ENCODE measurements around the gene CDK5RAP3.
A peak's percentile ranks its signal among the peaks of the same experiment; 100 is the strongest.

Gene CDK5RAP3

DNA sequence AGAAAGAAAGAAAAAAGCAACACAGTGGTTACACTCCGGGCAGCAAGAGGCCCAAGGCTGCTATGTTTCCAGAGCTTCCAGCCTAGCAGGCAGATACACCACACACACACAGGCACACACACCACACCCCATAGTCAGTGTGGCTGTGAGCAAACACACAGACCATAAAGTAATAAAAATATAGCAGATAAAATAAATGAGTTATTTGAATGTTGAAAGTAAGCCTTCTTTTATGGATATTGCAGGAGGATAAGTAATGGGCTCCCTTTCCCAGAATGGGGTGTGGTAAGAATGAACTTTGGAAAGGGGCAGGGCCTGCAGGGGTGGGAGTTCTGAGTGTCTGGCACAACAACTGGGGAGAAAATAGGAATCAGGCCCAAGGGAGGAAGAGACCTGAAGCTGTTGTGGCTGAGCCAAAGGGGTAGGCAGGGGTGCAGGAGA, 4.8 kb upstream of the CDK5RAP3 start:
- Histone ChIP-seq H3K36me3 (ENCODE audit: insufficient read depth, low read length) (no peaks in the 10 kb centered on the region), H3K4me2 (ENCODE audit: low read length) (no peak overlapping the region), H3K4me3 (ENCODE audit: low read length) (no peak overlapping the region), H3K4me1 (ENCODE audit: control insufficient read depth, insufficient read depth, low read length) (peaks cover 17% of the 10 kb centered on the region), H3K9me3 (replicated peaks; ENCODE audit: low read length) (no peaks in the 10 kb centered on the region), H3K27me3 (ENCODE audit: control insufficient read depth, insufficient read depth, low read length) (peaks cover 7% of the 10 kb centered on the region), H3K9ac (ENCODE audit: low read depth, low read length) (no peak overlapping the region)

DNA sequence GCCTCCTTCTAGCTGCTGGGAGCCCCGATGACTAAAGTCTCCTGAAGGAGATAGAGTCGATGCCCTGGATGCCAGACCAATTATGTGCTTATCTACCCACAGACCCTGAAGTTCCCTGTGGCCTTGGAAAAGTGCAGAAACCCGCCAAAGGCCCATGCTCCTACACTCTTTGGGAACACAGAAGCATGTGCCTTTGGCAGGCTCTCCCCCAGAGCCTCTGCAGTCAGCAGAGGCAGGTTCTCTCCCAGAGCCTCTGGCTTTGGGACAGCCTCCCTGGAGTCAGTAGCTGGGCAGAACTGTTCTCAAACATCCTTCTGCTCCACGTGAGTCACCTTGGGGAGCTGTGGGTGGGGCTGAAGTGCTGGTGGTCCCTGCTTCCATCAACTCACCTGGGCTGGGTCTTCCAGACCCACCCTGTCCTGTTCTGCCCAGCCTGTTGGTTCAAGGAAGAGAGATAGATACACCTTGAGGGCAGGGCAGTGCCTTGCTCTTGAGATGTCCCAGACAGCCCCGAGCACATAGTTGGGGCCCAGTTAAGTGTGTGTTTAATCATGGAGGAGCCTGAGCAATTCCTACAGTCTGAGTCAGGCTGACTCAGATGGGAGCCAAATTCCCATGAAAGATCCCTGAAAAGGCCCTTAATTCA, 3.2 kb upstream of the CDK5RAP3 start:
- H3K9ac ChIP-seq (ENCODE audit: low read depth, low read length) = no peak overlapping the region
- no peaks in the 10 kb centered on the region for H3K36me3 ChIP-seq (ENCODE audit: insufficient read depth, low read length)
- H3K4me2 ChIP-seq (ENCODE audit: low read length) = peak overlapping the region; percentile 10
- no peak overlapping the region for H3K4me3 ChIP-seq (ENCODE audit: low read length)
- H3K9me3 ChIP-seq (replicated peaks; ENCODE audit: low read length) = no peaks in the 10 kb centered on the region
- H3K4me1 ChIP-seq (ENCODE audit: control insufficient read depth, insufficient read depth, low read length) = peaks cover 28% of the 10 kb centered on the region
- H3K27me3 ChIP-seq (ENCODE audit: control insufficient read depth, insufficient read depth, low read length) = no peaks in the 10 kb centered on the region

DNA sequence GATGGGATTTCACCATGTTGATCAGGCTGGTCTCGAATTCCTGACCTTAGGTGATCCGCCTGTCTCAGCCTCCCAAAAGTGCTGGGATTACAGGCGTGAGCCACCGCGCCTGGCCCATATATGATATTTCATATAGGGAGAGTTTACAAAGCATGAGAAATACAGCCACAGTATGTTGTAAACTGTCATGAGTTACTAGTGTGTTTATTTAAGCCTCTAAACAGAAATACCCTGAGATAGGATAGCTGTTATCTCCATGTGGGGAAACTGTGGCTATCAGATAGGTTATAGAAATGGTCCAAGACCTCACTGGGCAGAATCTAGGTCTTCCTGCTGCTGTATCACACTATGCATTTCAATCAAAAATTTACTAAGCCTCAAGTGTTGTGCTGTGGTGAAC, 2.1 kb upstream of the CDK5RAP3 start:
- Histone ChIP-seq H3K4me1 (ENCODE audit: control insufficient read depth, insufficient read depth, low read length) (peaks cover 28% of the 10 kb centered on the region), H3K4me2 (ENCODE audit: low read length) (no peak overlapping the region), H3K9ac (ENCODE audit: low read depth, low read length) (no peak overlapping the region), H3K9me3 (replicated peaks; ENCODE audit: low read length) (no peaks in the 10 kb centered on the region), H3K4me3 (ENCODE audit: low read length) (no peak overlapping the region), H3K27me3 (ENCODE audit: control insufficient read depth, insufficient read depth, low read length) (no peaks in the 10 kb centered on the region), H3K36me3 (ENCODE audit: insufficient read depth, low read length) (peaks cover 4% of the 10 kb centered on the region)

DNA sequence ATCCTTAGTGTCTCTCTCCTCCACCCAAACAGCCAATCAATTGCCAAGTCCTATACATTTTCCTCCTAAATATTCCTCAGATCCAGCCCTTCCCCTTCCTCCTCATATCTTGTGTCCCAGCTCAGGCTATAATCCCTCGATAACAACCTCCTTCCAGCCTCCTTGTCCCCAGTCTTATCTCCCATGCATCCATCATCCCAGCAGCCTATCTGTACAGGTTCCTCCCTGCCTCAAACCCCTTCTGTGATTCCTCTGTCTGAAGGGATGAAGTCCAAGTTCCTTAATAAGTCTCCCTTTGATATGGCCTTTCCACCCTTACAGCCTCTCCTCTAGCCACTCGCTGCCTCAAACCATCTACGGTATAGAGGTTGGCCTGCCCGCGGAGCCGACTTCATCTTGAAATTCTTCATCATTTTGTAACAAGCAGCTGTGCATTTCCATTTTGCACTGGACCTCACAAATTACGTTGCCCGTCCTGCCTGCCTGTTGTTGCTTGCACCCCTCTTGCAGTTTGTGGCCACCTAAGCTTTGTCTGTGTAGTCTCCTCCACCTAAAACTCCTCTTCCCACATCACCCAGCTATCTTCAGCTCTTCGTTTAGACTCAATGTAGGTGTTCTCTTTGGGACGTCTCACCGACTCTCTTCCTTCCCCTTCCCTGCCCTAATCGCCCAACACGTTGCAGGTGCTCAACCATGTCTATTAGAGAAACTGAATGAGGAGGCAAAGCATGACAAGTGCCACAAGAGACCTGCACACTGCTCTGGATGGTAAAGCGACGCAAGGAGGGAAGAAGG, 786 bp upstream of the CDK5RAP3 start:
- Histone ChIP-seq H3K9ac (ENCODE audit: low read depth, low read length) (peak overlapping the region; percentile 32), H3K4me3 (ENCODE audit: low read length) (peak overlapping the region; percentile 60), H3K27me3 (ENCODE audit: control insufficient read depth, insufficient read depth, low read length) (no peaks in the 10 kb centered on the region), H3K36me3 (ENCODE audit: insufficient read depth, low read length) (peaks cover 10% of the 10 kb centered on the region), H3K9me3 (replicated peaks; ENCODE audit: low read length) (no peaks in the 10 kb centered on the region), H3K4me2 (ENCODE audit: low read length) (peak overlapping the region; percentile 81), H3K4me1 (ENCODE audit: control insufficient read depth, insufficient read depth, low read length) (peaks cover 28% of the 10 kb centered on the region)

DNA sequence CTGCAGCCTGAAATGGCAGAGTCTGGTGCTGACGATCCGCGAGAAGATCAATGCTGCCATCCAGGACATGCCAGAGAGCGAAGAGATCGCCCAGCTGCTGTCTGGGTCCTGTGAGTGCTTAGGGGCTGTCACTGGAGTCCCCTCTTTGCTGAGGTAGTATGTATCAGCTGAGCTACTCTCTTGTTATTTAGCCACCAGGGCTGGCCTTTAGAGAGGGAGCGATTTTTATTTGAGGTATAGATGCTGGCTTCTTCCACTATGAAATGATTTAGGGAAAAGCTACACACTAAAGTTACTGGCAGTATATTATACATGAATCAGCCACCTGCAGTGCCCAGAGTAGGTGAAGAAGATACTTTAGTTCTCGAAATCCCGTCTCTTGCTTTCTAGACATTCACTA, 2.6 kb downstream of the CDK5RAP3 start:
- no peak overlapping the region for H3K9ac ChIP-seq (ENCODE audit: low read depth, low read length)
- no peaks in the 10 kb centered on the region for H3K9me3 ChIP-seq (replicated peaks; ENCODE audit: low read length)
- H3K4me2 ChIP-seq (ENCODE audit: low read length) = no peak overlapping the region
- H3K4me3 ChIP-seq (ENCODE audit: low read length) = no peak overlapping the region
- H3K27me3 ChIP-seq (ENCODE audit: control insufficient read depth, insufficient read depth, low read length) = no peaks in the 10 kb centered on the region
- peaks cover 20% of the 10 kb centered on the region for H3K36me3 ChIP-seq (ENCODE audit: insufficient read depth, low read length)
- H3K4me1 ChIP-seq (ENCODE audit: control insufficient read depth, insufficient read depth, low read length) = peaks cover 16% of the 10 kb centered on the region

DNA sequence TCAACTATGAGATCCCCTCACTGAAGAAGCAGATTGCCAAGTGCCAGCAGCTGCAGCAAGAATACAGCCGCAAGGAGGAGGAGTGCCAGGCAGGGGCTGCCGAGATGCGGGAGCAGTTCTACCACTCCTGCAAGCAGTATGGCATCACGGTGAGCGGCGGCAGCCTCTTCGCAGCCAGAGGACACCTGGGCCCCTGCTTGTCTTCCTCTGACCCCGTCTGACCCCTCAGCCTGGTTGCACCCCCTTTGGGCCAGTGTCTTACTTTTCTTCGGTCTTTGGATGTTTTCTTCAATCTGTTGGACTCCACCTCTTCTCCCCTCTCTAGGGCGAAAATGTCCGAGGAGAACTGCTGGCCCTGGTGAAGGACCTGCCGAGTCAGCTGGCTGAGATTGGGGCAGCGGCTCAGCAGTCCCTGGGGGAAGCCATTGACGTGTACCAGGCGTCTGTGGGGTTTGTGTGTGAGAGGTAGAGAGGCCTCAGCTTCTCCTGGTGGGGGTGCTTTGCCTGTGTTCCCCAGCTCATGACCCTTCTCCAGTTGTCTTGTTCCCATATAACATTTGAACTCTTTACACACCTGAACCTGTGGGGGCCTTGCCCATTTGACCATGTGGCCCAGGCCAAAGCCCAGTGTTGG, 4.4 kb downstream of the CDK5RAP3 start:
- peaks cover 14% of the 10 kb centered on the region for H3K4me1 ChIP-seq (ENCODE audit: control insufficient read depth, insufficient read depth, low read length)
- H3K9ac ChIP-seq (ENCODE audit: low read depth, low read length) = no peak overlapping the region
- H3K4me3 ChIP-seq (ENCODE audit: low read length) = no peak overlapping the region
- no peak overlapping the region for H3K4me2 ChIP-seq (ENCODE audit: low read length)
- no peaks in the 10 kb centered on the region for H3K9me3 ChIP-seq (replicated peaks; ENCODE audit: low read length)
- no peaks in the 10 kb centered on the region for H3K27me3 ChIP-seq (ENCODE audit: control insufficient read depth, insufficient read depth, low read length)
- H3K36me3 ChIP-seq (ENCODE audit: insufficient read depth, low read length) = peaks cover 35% of the 10 kb centered on the region

DNA sequence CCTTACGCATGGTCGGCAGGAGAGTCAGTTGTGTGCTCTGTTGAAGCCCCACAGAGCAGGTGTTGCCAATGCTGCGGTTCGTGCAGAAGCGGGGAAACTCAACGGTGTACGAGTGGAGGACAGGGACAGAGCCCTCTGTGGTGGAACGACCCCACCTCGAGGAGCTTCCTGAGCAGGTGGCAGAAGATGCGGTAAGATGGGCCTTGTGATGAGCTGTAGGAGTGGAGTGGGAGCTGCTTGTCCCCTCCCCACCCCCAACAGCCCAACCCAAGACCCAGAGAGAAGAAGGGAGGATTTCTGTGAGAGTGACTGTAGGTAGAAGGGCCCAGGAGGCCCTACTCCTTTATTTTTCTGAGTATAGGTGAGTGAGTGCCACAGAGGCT, 4.9 kb downstream of the CDK5RAP3 start:
- Histone ChIP-seq H3K27me3 (ENCODE audit: control insufficient read depth, insufficient read depth, low read length) (no peaks in the 10 kb centered on the region), H3K4me2 (ENCODE audit: low read length) (no peak overlapping the region), H3K9me3 (replicated peaks; ENCODE audit: low read length) (no peaks in the 10 kb centered on the region), H3K4me3 (ENCODE audit: low read length) (no peak overlapping the region), H3K9ac (ENCODE audit: low read depth, low read length) (no peak overlapping the region), H3K4me1 (ENCODE audit: control insufficient read depth, insufficient read depth, low read length) (peaks cover 11% of the 10 kb centered on the region), H3K36me3 (ENCODE audit: insufficient read depth, low read length) (peaks cover 35% of the 10 kb centered on the region)

DNA sequence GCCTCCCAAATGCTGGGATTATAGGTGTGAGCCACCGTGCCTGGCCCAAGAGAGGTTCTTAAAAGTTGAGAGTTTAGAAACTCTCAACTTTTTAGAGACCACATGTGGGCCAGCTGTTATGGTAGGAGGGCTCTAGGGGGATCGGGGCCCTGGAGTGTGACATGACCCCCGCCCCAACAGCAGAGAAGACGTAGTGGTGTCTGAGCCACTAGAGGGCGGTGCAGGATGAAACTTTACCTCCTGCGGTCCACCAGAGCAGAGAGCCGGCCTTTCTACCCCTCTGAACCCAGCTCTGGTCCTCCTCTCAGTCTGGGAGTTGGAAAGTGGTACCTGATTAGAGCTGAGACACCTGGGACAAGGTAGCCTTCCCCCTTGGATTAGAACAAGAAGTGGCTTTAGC, 7.4 kb downstream of the CDK5RAP3 start:
- H3K4me1 ChIP-seq (ENCODE audit: control insufficient read depth, insufficient read depth, low read length) = no peaks in the 10 kb centered on the region
- no peaks in the 10 kb centered on the region for H3K27me3 ChIP-seq (ENCODE audit: control insufficient read depth, insufficient read depth, low read length)
- no peaks in the 10 kb centered on the region for H3K9me3 ChIP-seq (replicated peaks; ENCODE audit: low read length)
- no peak overlapping the region for H3K9ac ChIP-seq (ENCODE audit: low read depth, low read length)
- no peak overlapping the region for H3K4me2 ChIP-seq (ENCODE audit: low read length)
- no peak overlapping the region for H3K4me3 ChIP-seq (ENCODE audit: low read length)
- H3K36me3 ChIP-seq (ENCODE audit: insufficient read depth, low read length) = peaks cover 51% of the 10 kb centered on the region

DNA sequence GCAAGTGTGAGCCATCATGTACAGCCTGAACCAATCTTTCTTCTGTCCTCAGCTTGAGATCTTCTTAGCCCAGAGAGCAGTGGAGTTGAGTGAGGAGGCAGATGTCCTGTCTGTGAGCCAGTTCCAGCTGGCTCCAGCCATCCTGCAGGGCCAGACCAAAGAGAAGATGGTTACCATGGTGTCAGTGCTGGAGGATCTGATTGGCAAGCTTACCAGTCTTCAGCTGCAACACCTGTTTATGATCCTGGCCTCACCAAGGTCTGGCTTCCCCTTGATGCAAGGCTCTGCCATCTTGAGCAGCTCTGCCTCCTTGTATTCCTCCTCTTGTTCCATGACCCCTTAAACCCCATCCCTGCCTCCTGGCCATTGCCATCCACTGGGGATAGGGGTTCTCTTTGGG, 9.6 kb downstream of the CDK5RAP3 start:
- no peak overlapping the region for H3K4me3 ChIP-seq (ENCODE audit: low read length)
- no peaks in the 10 kb centered on the region for H3K9me3 ChIP-seq (replicated peaks; ENCODE audit: low read length)
- H3K4me2 ChIP-seq (ENCODE audit: low read length) = no peak overlapping the region
- no peaks in the 10 kb centered on the region for H3K4me1 ChIP-seq (ENCODE audit: control insufficient read depth, insufficient read depth, low read length)
- H3K36me3 ChIP-seq (ENCODE audit: insufficient read depth, low read length) = peaks cover 43% of the 10 kb centered on the region
- H3K27me3 ChIP-seq (ENCODE audit: control insufficient read depth, insufficient read depth, low read length) = no peaks in the 10 kb centered on the region
- no peak overlapping the region for H3K9ac ChIP-seq (ENCODE audit: low read depth, low read length)

DNA sequence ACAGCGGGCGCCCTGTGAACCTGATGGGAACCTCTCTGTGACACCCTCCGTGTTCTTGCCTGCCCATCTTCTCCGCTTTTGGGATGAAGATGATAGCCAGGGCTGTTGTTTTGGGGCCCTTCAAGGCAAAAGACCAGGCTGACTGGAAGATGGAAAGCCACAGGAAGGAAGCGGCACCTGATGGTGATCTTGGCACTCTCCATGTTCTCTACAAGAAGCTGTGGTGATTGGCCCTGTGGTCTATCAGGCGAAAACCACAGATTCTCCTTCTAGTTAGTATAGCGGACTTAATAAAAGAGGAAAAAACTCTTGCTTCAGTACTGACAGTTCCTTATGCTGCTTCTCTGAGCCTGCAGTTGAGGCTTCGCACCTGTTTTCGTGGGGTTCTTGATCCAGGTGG, 10.5 kb downstream of the CDK5RAP3 start:
- peaks cover 40% of the 10 kb centered on the region for H3K36me3 ChIP-seq (ENCODE audit: insufficient read depth, low read length)
- H3K4me1 ChIP-seq (ENCODE audit: control insufficient read depth, insufficient read depth, low read length) = no peaks in the 10 kb centered on the region
- no peaks in the 10 kb centered on the region for H3K9me3 ChIP-seq (replicated peaks; ENCODE audit: low read length)
- H3K27me3 ChIP-seq (ENCODE audit: control insufficient read depth, insufficient read depth, low read length) = no peaks in the 10 kb centered on the region
- no peak overlapping the region for H3K9ac ChIP-seq (ENCODE audit: low read depth, low read length)
- no peak overlapping the region for H3K4me3 ChIP-seq (ENCODE audit: low read length)
- no peak overlapping the region for H3K4me2 ChIP-seq (ENCODE audit: low read length)

DNA sequence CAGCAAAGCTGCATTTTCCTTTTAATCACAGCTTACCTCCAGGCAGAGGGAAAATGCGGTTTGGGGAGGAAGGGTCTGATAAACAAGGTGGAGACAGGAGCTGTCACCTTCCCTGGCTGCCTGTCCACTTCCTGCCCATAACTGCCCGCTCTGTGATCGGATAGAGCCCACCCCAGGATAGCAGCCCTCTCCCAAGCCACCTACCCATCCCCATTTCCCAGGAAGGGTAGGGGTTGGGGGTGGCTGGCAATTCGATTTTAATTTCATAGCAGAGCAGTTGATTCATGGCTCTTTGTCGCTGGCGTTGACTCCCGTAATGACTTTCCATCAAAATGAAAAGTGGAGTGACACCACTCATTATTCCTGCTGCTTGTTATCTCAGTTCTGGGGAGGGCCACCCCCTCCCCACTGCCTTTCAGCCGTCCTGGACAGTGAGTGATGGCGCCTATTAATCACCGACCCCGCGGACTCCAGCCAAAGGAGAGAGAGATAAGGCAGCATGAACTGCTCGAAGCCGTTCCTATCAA, 11.2 kb downstream of the CDK5RAP3 start:
- Histone ChIP-seq H3K4me3 (ENCODE audit: low read length) (no peak overlapping the region), H3K4me1 (ENCODE audit: control insufficient read depth, insufficient read depth, low read length) (peaks cover 3% of the 10 kb centered on the region), H3K9me3 (replicated peaks; ENCODE audit: low read length) (no peaks in the 10 kb centered on the region), H3K4me2 (ENCODE audit: low read length) (no peak overlapping the region), H3K36me3 (ENCODE audit: insufficient read depth, low read length) (peaks cover 40% of the 10 kb centered on the region), H3K27me3 (ENCODE audit: control insufficient read depth, insufficient read depth, low read length) (no peaks in the 10 kb centered on the region), H3K9ac (ENCODE audit: low read depth, low read length) (no peak overlapping the region)

Measured in skeletal muscle satellite cell (primary cell).